H1 (cell line): ENCODE measurements around the gene SMIM35. TPM values are rescaled to one million over a fixed set of nuclear protein-coding genes. Genes with fewer than 3 reads are reported as not detected.

Source experiments
- CTCF ChIA-PET: fragments of 300-600 bp; sonication (Branson Sonifier 250); formaldehyde crosslinking; loops from one replicate; lab custom pipeline; 2021; ENCODE audit not compliant: partially characterized antibody; lab: Charles Lee
- POLR2A ChIA-PET: fragments of 300-600 bp; sonication (Branson Sonifier 250); formaldehyde crosslinking; loops from one replicate; lab custom pipeline; 2021; ENCODE audit warnings: inconsistent platforms; ENCODE audit not compliant: partially characterized antibody; lab: Charles Lee
- DNase-seq, 2 experiments: peaks; one replicate each; pipeline versions ENCODE4 v3.0.0 to v3.0.0-alpha.2; 2010 to 2022; ENCODE audit warnings: low spot score in 2 of 2, low read depth in 1 of 2, mixed read lengths in 1 of 2
- FAIRE-seq: peaks from 2 replicates; lab custom pipeline; 2011; peaks lifted over from hg19 to GRCh38; lab: Jason Lieb, UNC
- H2AFZ ChIP-seq: 2 replicates; pipeline ENCODE4 v1.8.1; 2012; ENCODE audit warnings: low read length, inconsistent platforms
- H2AK5ac ChIP-seq: 2 replicates; pipeline ENCODE4 v1.6.1; 2013; ENCODE audit warnings: low read depth, low read length
- H2BK120ac ChIP-seq: replicated peaks from 2 replicates; pipeline ENCODE3; 2013; ENCODE audit warnings: low read depth, low read length, inconsistent platforms
- H2BK12ac ChIP-seq: 2 replicates; pipeline ENCODE4 v1.6.1; 2013; ENCODE audit warnings: low read depth, low read length
- H2BK15ac ChIP-seq: 2 replicates; pipeline ENCODE4 v1.6.1; 2013; ENCODE audit warnings: low read length
- H2BK20ac ChIP-seq: 2 replicates; pipeline ENCODE4 v1.6.1; 2013; ENCODE audit warnings: low read length
- H2BK5ac ChIP-seq: 2 replicates; pipeline ENCODE4 v1.6.1; 2013; ENCODE audit warnings: low read depth, low read length
- H3K14ac ChIP-seq: 2 replicates; pipeline ENCODE4 v1.6.1; 2013; ENCODE audit warnings: inconsistent platforms; ENCODE audit not compliant: insufficient read length
- H3K18ac ChIP-seq: 2 replicates; pipeline ENCODE4 v1.6.1; 2013; ENCODE audit warnings: low read length; ENCODE audit errors: extremely low read depth
- H3K23ac ChIP-seq: 2 replicates; pipeline ENCODE4 v1.6.1; 2013; ENCODE audit warnings: inconsistent platforms; ENCODE audit not compliant: insufficient read length
- H3K23me2 ChIP-seq: 2 replicates; pipeline ENCODE4 v1.6.1; 2013; ENCODE audit warnings: low read depth, low read length
- H3K27ac ChIP-seq: 2 replicates; pipeline ENCODE4 v1.6.1; 2011; ENCODE audit warnings: low read depth, low read length, inconsistent platforms
- H3K27me3 ChIP-seq, 4 experiments: replicated peaks in 1 of 4; 1 replicate in 1 of 4; 2 replicates in 3 of 4; pipeline versions ENCODE4 v1.6.1 to v1.8.1; 2011 to 2013; ENCODE audit warnings: low read length in 3 of 4, mild to moderate bottlenecking in 3 of 4, inconsistent platforms in 2 of 4, mixed read lengths in 2 of 4, moderate library complexity in 1 of 4; ENCODE audit not compliant: control insufficient read depth in 3 of 4, insufficient read depth in 3 of 4; ENCODE audit errors: extremely low read depth in 1 of 4
- H3K36me3 ChIP-seq, 4 experiments: 2 replicates each; pipeline versions ENCODE4 v1.6.1 to v1.8.1; 2011 to 2013; ENCODE audit warnings: mild to moderate bottlenecking in 4 of 4, low read length in 3 of 4, moderate library complexity in 2 of 4, control low read depth in 1 of 4, inconsistent platforms in 1 of 4; ENCODE audit not compliant: insufficient read depth in 4 of 4, control insufficient read depth in 2 of 4
- H3K4ac ChIP-seq: replicated peaks from 2 replicates; pipeline ENCODE3; 2013; ENCODE audit warnings: low read length, low read depth, mixed read lengths, inconsistent platforms; ENCODE audit not compliant: insufficient read length
- H3K4me1 ChIP-seq, 4 experiments: replicated peaks in 1 of 4; 1 replicate in 1 of 4; 2 replicates in 3 of 4; pipeline versions ENCODE4 v1.6.1 to v1.8.1; 2011 to 2013; ENCODE audit warnings: low read length in 3 of 4, inconsistent platforms in 2 of 4, mixed read lengths in 1 of 4; ENCODE audit not compliant: insufficient read depth in 4 of 4, control insufficient read depth in 3 of 4
- H3K4me2 ChIP-seq, 2 experiments: 2 replicates each; pipeline versions ENCODE4 v1.6.1 to v1.8.1; 2011 to 2013; ENCODE audit warnings: low read depth in 2 of 2, low read length in 2 of 2, control low read depth in 1 of 2, inconsistent platforms in 1 of 2, mild to moderate bottlenecking in 1 of 2; ENCODE audit not compliant: insufficient read depth in 1 of 2
- H3K4me3 ChIP-seq, 4 experiments: fragments of 200-600, 300-600 bp in 1 of 4; sonication (generic), shearing (Covaris generic), sonication (Bioruptor Twin) in 1 of 4; 2 replicates each; pipeline versions ENCODE4 v1.5.1 to v1.8.1; 2011 to 2016; ENCODE audit warnings: low read length in 4 of 4, low read depth in 3 of 4, control low read depth in 2 of 4, inconsistent platforms in 2 of 4, mild to moderate bottlenecking in 2 of 4, mixed read lengths in 1 of 4, moderate library complexity in 1 of 4; ENCODE audit not compliant: insufficient read depth in 2 of 4; ENCODE audit errors: extremely low read depth in 1 of 4
- H3K56ac ChIP-seq: replicated peaks from 2 replicates; pipeline ENCODE3; 2013; ENCODE audit warnings: low read depth, mild to moderate bottlenecking, mixed read lengths, low read length, inconsistent platforms; ENCODE audit not compliant: insufficient read length
- H3K79me1 ChIP-seq: 2 replicates; pipeline ENCODE4 v1.6.1; 2013; ENCODE audit warnings: low read depth, low read length, control low read depth
- H3K79me2 ChIP-seq, 2 experiments: 2 replicates each; pipeline versions ENCODE4 v1.6.1 to v1.8.1; 2012 to 2013; ENCODE audit warnings: low read length in 2 of 2, mild to moderate bottlenecking in 2 of 2, inconsistent platforms in 1 of 2; ENCODE audit not compliant: insufficient read depth in 2 of 2, control insufficient read depth in 1 of 2
- H3K9ac ChIP-seq, 4 experiments: replicated peaks in 1 of 4; 1 replicate in 1 of 4; 2 replicates in 3 of 4; pipeline versions ENCODE4 v1.6.1 to v1.8.1; 2011 to 2013; ENCODE audit warnings: low read depth in 3 of 4, low read length in 3 of 4, control low read depth in 2 of 4, mild to moderate bottlenecking in 2 of 4, moderate library complexity in 2 of 4, inconsistent platforms in 1 of 4; ENCODE audit errors: extremely low read depth in 1 of 4
- H3K9me3 ChIP-seq, 2 experiments: 2 replicates each; pipeline versions ENCODE4 v1.6.1 to v1.8.1; 2012 to 2013; ENCODE audit warnings: mild to moderate bottlenecking in 2 of 2, moderate library complexity in 2 of 2, control low read depth in 1 of 2, inconsistent platforms in 1 of 2, low read depth in 1 of 2, low read length in 1 of 2, mixed read lengths in 1 of 2; ENCODE audit not compliant: insufficient read depth in 2 of 2
- H4K20me1 ChIP-seq, 2 experiments: replicated peaks in 1 of 2; 2 replicates each; pipeline versions ENCODE3 to v1.8.1; 2011 to 2013; ENCODE audit warnings: inconsistent platforms in 2 of 2, low read length in 2 of 2, mild to moderate bottlenecking in 1 of 2; ENCODE audit not compliant: insufficient read depth in 2 of 2, control insufficient read depth in 1 of 2
- H4K5ac ChIP-seq: 2 replicates; pipeline ENCODE4 v1.6.1; 2013; ENCODE audit warnings: low read length, low read depth, mixed read lengths, inconsistent platforms; ENCODE audit not compliant: insufficient read length
- H4K8ac ChIP-seq: 2 replicates; pipeline ENCODE4 v1.8.0; 2013; ENCODE audit warnings: mild to moderate bottlenecking, moderate library complexity, low read length, inconsistent platforms; ENCODE audit not compliant: insufficient read depth; ENCODE audit errors: extremely low read depth
- H4K91ac ChIP-seq: replicated peaks from 2 replicates; pipeline ENCODE3; 2013; ENCODE audit warnings: low read length, mixed read lengths, inconsistent platforms; ENCODE audit not compliant: insufficient read length
- ASH2L ChIP-seq: fragments of 200-600, 300-600 bp; sonication (generic); IDR thresholded peaks from one replicate; pipeline ENCODE4 v1.7.1; 2017; ENCODE audit warnings: low read length
- CBX5 ChIP-seq: fragments of 300-800, 300-1000 bp; sonication (generic); IDR thresholded peaks from 2 replicates; pipeline ENCODE4 v1.7.1; 2016; ENCODE audit warnings: antibody characterized with exemption, low read length, low read depth
- CHD2 ChIP-seq: IDR thresholded peaks from 2 replicates; pipeline ENCODE4 v1.6.1; 2012; ENCODE audit warnings: low read length, improper control_type of control experiment
- FOSL1 ChIP-seq: IDR thresholded peaks from 2 replicates; pipeline ENCODE4 v1.6.1; 2011; ENCODE audit warnings: mild to moderate bottlenecking, low read depth, low read length, moderate library complexity; ENCODE audit not compliant: insufficient read depth
- GTF2F1 ChIP-seq: IDR thresholded peaks from 2 replicates; pipeline ENCODE4 v1.6.1; 2012; ENCODE audit warnings: low read depth, low read length, improper control_type of control experiment, borderline replicate concordance
- JUN ChIP-seq: IDR thresholded peaks from 2 replicates; pipeline ENCODE4 v1.6.1; 2011; ENCODE audit warnings: low read depth, mild to moderate bottlenecking, improper control_type of control experiment, low read length
- JUND ChIP-seq: IDR thresholded peaks from 2 replicates; pipeline ENCODE4 v1.6.1; 2011; ENCODE audit warnings: mild to moderate bottlenecking, improper control_type of control experiment, low read length
- KDM5A ChIP-seq: fragments of 200-600 bp; IDR thresholded peaks from 2 replicates; pipeline ENCODE4 v1.7.1; 2012; ENCODE audit warnings: mild to moderate bottlenecking, low read length, inconsistent platforms, mixed read lengths
- SAP30 ChIP-seq: fragments of 300-600 bp; sonication (generic); IDR thresholded peaks from 2 replicates; pipeline ENCODE4 v1.7.1; 2012; ENCODE audit warnings: low read length, moderate library complexity, mild to moderate bottlenecking, inconsistent platforms; ENCODE audit not compliant: insufficient read depth, insufficient replicate concordance
- TBP ChIP-seq: IDR thresholded peaks from 2 replicates; pipeline ENCODE4 v1.6.1; 2011; ENCODE audit warnings: low read depth, low read length, improper control_type of control experiment
- WGBS, 2 experiments: shearing (Covaris generic) in 1 of 2; methylation state at CpG; one replicate each; pipeline versions ENCODE4 v1.1.6 to v1.1.7; 2013 to 2015; ENCODE audit warnings: low lambda C conversion rate in 2 of 2, mixed read lengths in 2 of 2, inconsistent platforms in 1 of 2, low coverage in 1 of 2, missing lambda C conversion rate in 1 of 2; ENCODE audit not compliant: insufficient replicate concordance in 2 of 2, insufficient coverage in 1 of 2, insufficient read length in 1 of 2; ENCODE audit errors: extremely low coverage in 1 of 2, missing lambda C conversion rate in 1 of 2; 5-methylcytosine and 5-hydroxymethylcytosine counted together
- polyA plus RNA-seq, 7 experiments: library from polyadenylated mRNA; depleted of rRNA in 3 of 7; stranded (reverse) in 5 of 7; unstranded in 2 of 7; fragments of >200 nt in 5 of 7; fragments of 200-250 nt in 2 of 7; gene quantifications; 1 replicate in 5 of 7; 2 replicates in 1 of 7; 4 replicates in 1 of 7; pipeline versions ENCODE4 v1.2.1 to v1.2.3, GENCODE V29; 2011 to 2013; ENCODE audit warnings: missing spikeins in 2 of 7, mixed read lengths in 2 of 7
- total RNA-seq: library from RNA; stranded (reverse); fragmentation: NEBNext Ultra II Directional; extraction: Animal tissue kit (Norgen Biotek cat#: 25700); gene quantifications from 2 replicates; pipeline ENCODE4 v1.2.1, GENCODE V29; 2021

The SMIM35 gene
- total and polyA plus RNA-seq, 2 of the 8 experiments (the other 6 are each of a cell fraction or from before 2014, with no cell fraction given), result not detected

DNA sequence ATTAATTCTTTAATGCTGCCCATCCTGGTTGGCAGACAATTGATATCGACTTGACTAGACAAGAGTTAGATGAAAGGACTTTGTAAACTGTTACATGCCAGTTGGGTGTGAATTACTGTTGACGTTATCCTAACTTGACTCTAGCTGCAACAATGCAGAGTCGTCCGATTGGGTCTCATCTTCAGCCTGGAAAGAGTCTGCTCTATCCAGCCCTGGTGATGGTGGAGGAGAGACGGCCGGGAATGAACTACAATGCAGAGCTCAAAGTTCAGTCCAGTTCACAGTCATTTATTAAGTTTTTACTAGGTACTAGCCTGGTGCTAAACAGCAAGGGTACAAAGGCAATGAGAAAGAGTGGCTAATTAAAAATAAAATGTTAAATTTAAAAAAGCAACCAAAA is 4.9 kb upstream of the SMIM35 start:
- Histone ChIP-seq H2BK5ac (no peak overlapping the region), H2AFZ (no peak overlapping the region), H3K36me3 (no peaks in the 10 kb centered on the region), H3K79me2 (no peaks in the 10 kb centered on the region), H3K56ac (no peak overlapping the region), H3K18ac (no peak overlapping the region), H3K23me2 (peaks cover 2% of the 10 kb centered on the region; the same call in 1 of the 2 replicates), H4K8ac (no peak overlapping the region), H3K9me3 (peaks cover 8 to 18% of the 10 kb centered on the region in 2 experiments; a peak in 3 of 4 replicates), H3K27ac (no peak overlapping the region), H4K91ac (no peak overlapping the region), H3K4ac (no peak overlapping the region), H4K5ac (no peak overlapping the region), H2BK20ac (no peak overlapping the region), H2AK5ac (no peak overlapping the region), H3K14ac (no peak overlapping the region), H3K79me1 (no peaks in the 10 kb centered on the region), H3K4me1 (no peaks in the 10 kb centered on the region), H3K27me3 (no peaks in the 10 kb centered on the region; a peak in 1 of 7 replicates), H4K20me1 (no peaks in the 10 kb centered on the region), H3K23ac (no peak overlapping the region), H2BK15ac (no peak overlapping the region), H3K9ac (no peak overlapping the region), H2BK12ac (no peak overlapping the region), H3K4me3 (no peak overlapping the region), H2BK120ac (no peak overlapping the region), H3K4me2 (no peak overlapping the region)
- no peak for TF ChIP-seq JUND
- no peak for TF ChIP-seq GTF2F1
- TF ChIP-seq TBP, result no peak
- no peak for TF ChIP-seq FOSL1
- TF ChIP-seq KDM5A, result no peak
- TF ChIP-seq CBX5, result no peak
- TF ChIP-seq CHD2, result no peak
- no peak for TF ChIP-seq ASH2L
- no peak for TF ChIP-seq SAP30
- no peak for TF ChIP-seq JUN
- DNase-seq (no peak), FAIRE-seq (no peak)
- 78% methylated on average over 6 of the region's 6 CpGs; no CpG with 5 or more reads in 1 of the 2 experiments for WGBS, 2 experiments
- POLR2A ChIA-PET, result interaction anchor here (1.3 kb wide), 1 partner anchor 12 kb away, joined by 4 read pairs; no protein-coding TSS in a partner anchor
- CTCF ChIA-PET, result interaction anchor here (0.6 to 1.8 kb wide), 5 partner anchors 16 to 284 kb away, joined by 3 to 5 read pairs (median 3); partner anchors contain the start of gene TMPRSS4
